ENCODE measurements around the gene DPP4. TPM values are rescaled to one million over a fixed set of nuclear protein-coding genes. Genes with fewer than 3 reads are reported as not detected.

DPP4 gene
- total RNA-seq, 1 experiment from 2014 or later, result 2.8 TPM

- DNase-seq, result no peak
- Histone ChIP-seq H3K4ac (ENCODE audit: low read depth, low read length) (no peak overlapping the region), H3K4me1 (ENCODE audit: insufficient read depth, low read length) (peaks cover 2% of the 10 kb centered on the region; the same call in 1 of the 2 replicates), H3K9ac (ENCODE audit: extremely low read depth, insufficient read length, low read length) (no peak overlapping the region), H3K27me3 (ENCODE audit: insufficient read depth, low read length) (no peaks in the 10 kb centered on the region), H2BK120ac (ENCODE audit: low read depth, low read length, poor library complexity, severe bottlenecking) (no peak overlapping the region), H2BK12ac (ENCODE audit: insufficient read length, low read depth, low read length) (no peak overlapping the region), H3K18ac (ENCODE audit: insufficient read length, low read depth, low read length) (no peak overlapping the region), H3K23me2 (ENCODE audit: insufficient read length, low read depth, low read length, poor library complexity, severe bottlenecking) (no peaks in the 10 kb centered on the region), H4K8ac (replicated peaks; ENCODE audit: insufficient read length, low read depth, low read length) (no peak overlapping the region), H2BK5ac (ENCODE audit: insufficient read length, low read length) (no peak overlapping the region), H2AFZ (ENCODE audit: low read length) (no peak overlapping the region), H4K20me1 (ENCODE audit: control insufficient read depth, insufficient read depth, insufficient read length) (no peaks in the 10 kb centered on the region), H3K79me1 (ENCODE audit: insufficient read depth, low read depth, low read length, poor library complexity, severe bottlenecking) (no peaks in the 10 kb centered on the region), H3K14ac (ENCODE audit: insufficient read depth, low read length) (no peak overlapping the region), H3K23ac (ENCODE audit: insufficient read length, low read depth, low read length) (no peak overlapping the region), H2AK5ac (ENCODE audit: insufficient read length, low read length) (no peak overlapping the region), H2BK20ac (ENCODE audit: low read depth, low read length, poor library complexity, severe bottlenecking) (no peak overlapping the region), H3T11ph (ENCODE audit: low read length) (no peak overlapping the region), H3K4me2 (ENCODE audit: insufficient read depth, insufficient read length, low read length) (no peak overlapping the region), H3K79me2 (ENCODE audit: insufficient read depth, low read length) (no peaks in the 10 kb centered on the region), H3K56ac (ENCODE audit: insufficient read length, low read depth, low read length) (no peak overlapping the region), H3K27ac (ENCODE audit: insufficient read length, low read depth, low read length) (no peak overlapping the region), H4K5ac (ENCODE audit: insufficient read length, low read depth, low read length) (no peak overlapping the region), H4K91ac (ENCODE audit: insufficient read length, low read depth, low read length) (no peak overlapping the region), H3K9me3 (ENCODE audit: control insufficient read depth, low read depth, low read length) (no peaks in the 10 kb centered on the region), H2BK15ac (ENCODE audit: low read depth, low read length) (no peak overlapping the region)
- no CpG with 5 or more reads among the region's 2 CpGs for WGBS (ENCODE audit: extremely low coverage, insufficient read length, low lambda C conversion rate)
- Mint-ChIP-seq H3K9me3 (no peaks in the 10 kb centered on the region), H3K36me3 (ENCODE audit: insufficient read depth in 1 of 3, low read depth in 3 of 3) (no peaks in the 10 kb centered on the region), H3K27ac (no peak overlapping the region), H3K27me3 (ENCODE audit: low read depth) (no peaks in the 10 kb centered on the region), H3K4me1 (peaks cover 12 to 20% of the 10 kb centered on the region in 2 experiments), H3K4me3 (no peak overlapping the region)
- TF ChIP-seq, protein P1, sequence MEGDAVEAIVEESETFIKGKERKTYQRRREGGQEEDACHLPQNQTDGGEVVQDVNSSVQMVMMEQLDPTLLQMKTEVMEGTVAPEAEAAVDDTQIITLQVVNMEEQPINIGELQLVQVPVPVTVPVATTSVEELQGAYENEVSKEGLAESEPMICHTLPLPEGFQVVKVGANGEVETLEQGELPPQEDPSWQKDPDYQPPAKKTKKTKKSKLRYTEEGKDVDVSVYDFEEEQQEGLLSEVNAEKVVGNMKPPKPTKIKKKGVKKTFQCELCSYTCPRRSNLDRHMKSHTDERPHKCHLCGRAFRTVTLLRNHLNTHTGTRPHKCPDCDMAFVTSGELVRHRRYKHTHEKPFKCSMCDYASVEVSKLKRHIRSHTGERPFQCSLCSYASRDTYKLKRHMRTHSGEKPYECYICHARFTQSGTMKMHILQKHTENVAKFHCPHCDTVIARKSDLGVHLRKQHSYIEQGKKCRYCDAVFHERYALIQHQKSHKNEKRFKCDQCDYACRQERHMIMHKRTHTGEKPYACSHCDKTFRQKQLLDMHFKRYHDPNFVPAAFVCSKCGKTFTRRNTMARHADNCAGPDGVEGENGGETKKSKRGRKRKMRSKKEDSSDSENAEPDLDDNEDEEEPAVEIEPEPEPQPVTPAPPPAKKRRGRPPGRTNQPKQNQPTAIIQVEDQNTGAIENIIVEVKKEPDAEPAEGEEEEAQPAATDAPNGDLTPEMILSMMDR (conservative IDR thresholded peaks at IDR 0.05), result no peak
Measured at GRCh38 chr2:161974461-161974860, 99.6 kb downstream of the DPP4 start.

Measured in H9 (cell line).